Fibroblast of lung (primary cell): ENCODE results near the gene EIF4B. TPM values are rescaled to one million over a fixed set of nuclear protein-coding genes. Genes with fewer than 3 reads are reported as not detected.

ENCODE experiments used
- DNase-seq, 2 donors: peaks; one replicate each; pipeline versions ENCODE4 v3.0.0 to v3.0.0-alpha.2; 2010; ENCODE audit warnings: low read depth in 2 of 2
- H2AFZ ChIP-seq: 2 replicates; pipeline ENCODE4 v1.5.1; 2012; ENCODE audit warnings: low read length, control low read depth, inconsistent platforms
- H3K27ac ChIP-seq: 2 replicates; pipeline ENCODE4 v1.5.1; 2011; ENCODE audit warnings: low read length, control low read depth; ENCODE audit not compliant: insufficient read depth
- H3K27me3 ChIP-seq: 2 replicates; pipeline ENCODE4 v1.5.1; 2011; ENCODE audit warnings: mild to moderate bottlenecking, low read length; ENCODE audit not compliant: control insufficient read depth, insufficient read depth
- H3K36me3 ChIP-seq: 2 replicates; pipeline ENCODE4 v1.5.1; 2011; ENCODE audit warnings: low read length; ENCODE audit not compliant: control insufficient read depth, insufficient read depth
- H3K4me1 ChIP-seq: 2 replicates; pipeline ENCODE4 v1.5.1; 2011; ENCODE audit warnings: low read length; ENCODE audit not compliant: control insufficient read depth, insufficient read depth; ENCODE audit errors: extremely low read depth
- H3K4me2 ChIP-seq: 2 replicates; pipeline ENCODE4 v1.5.1; 2011; ENCODE audit warnings: low read length, control low read depth; ENCODE audit not compliant: insufficient read depth; ENCODE audit errors: extremely low read depth
- H3K4me3 ChIP-seq, 4 experiments: fragments of 200-600 bp in 1 of 4; sonication (generic) in 1 of 4; replicated peaks in 1 of 4; 2 replicates each; pipeline ENCODE4 v1.5.1; 2011 to 2016; ENCODE audit warnings: low read length in 4 of 4, low read depth in 3 of 4, mild to moderate bottlenecking in 3 of 4, control low read depth in 2 of 4, inconsistent platforms in 1 of 4, mixed read lengths in 1 of 4; ENCODE audit not compliant: insufficient read depth in 1 of 4; ENCODE audit errors: control extremely low read depth in 1 of 4
- H3K79me2 ChIP-seq: 2 replicates; pipeline ENCODE4 v1.5.1; 2012; ENCODE audit warnings: mild to moderate bottlenecking, low read length, inconsistent platforms; ENCODE audit not compliant: control insufficient read depth, insufficient read depth
- H3K9ac ChIP-seq: 2 replicates; pipeline ENCODE4 v1.5.1; 2011; ENCODE audit warnings: mild to moderate bottlenecking, low read length, control low read depth; ENCODE audit not compliant: insufficient read depth
- H3K9me3 ChIP-seq: 2 replicates; pipeline ENCODE4 v1.5.1; 2012; ENCODE audit warnings: low read depth, low read length; ENCODE audit not compliant: control insufficient read depth, insufficient read depth
- H4K20me1 ChIP-seq: 2 replicates; pipeline ENCODE4 v1.5.1; 2011; ENCODE audit warnings: low read length; ENCODE audit not compliant: control insufficient read depth, insufficient read depth; ENCODE audit errors: extremely low read depth
- CTCF ChIP-seq, 2 donors: IDR thresholded peaks in 1 of 2; conservative IDR thresholded peaks in 1 of 2; 1 replicate in 1 of 2; 2 replicates in 1 of 2; pipeline ENCODE4 v1.5.1; 2011 to 2012; ENCODE audit warnings: low read length in 2 of 2, control low read depth in 1 of 2, inconsistent platforms in 1 of 2, low read depth in 1 of 2, mild to moderate bottlenecking in 1 of 2
- EZH2 ChIP-seq: IDR thresholded peaks from 2 replicates; pipeline ENCODE4 v1.5.1; 2012; ENCODE audit warnings: low read length, control low read depth, mild to moderate bottlenecking; ENCODE audit errors: missing control alignments
- polyA plus RNA-seq, 2 donors: library from polyadenylated mRNA; depleted of rRNA in 1 of 2; stranded (reverse) in 1 of 2; unstranded in 1 of 2; fragments of >200 nt; gene quantifications; 2 replicates each; pipeline ENCODE4 v1.2.1, GENCODE V29; 2011 to 2012; ENCODE audit warnings: missing spikeins in 1 of 2
- total RNA-seq: library from RNA; depleted of rRNA; stranded (reverse); fragments of >200 nt; gene quantifications from 2 replicates; pipeline ENCODE4 v1.2.1, GENCODE V29; 2014

EIF4B gene
- total and polyA plus RNA-seq, 2 donors (not counting 1 experiment from before 2014, with no cell fraction given): 466 to 1,180 TPM

- H3K27me3 ChIP-seq: no peaks in the 10 kb centered on the region
- H3K9me3 ChIP-seq: no peaks in the 10 kb centered on the region
- peaks cover 24% of the 10 kb centered on the region for H3K79me2 ChIP-seq
- peak overlapping the region; percentile 48 for H3K4me2 ChIP-seq
- peak overlapping the region in 1 of 4 experiments; percentile 43 for H3K4me3 ChIP-seq
- peak; percentile 85 to 90 for DNase-seq
- H3K9ac ChIP-seq: no peak overlapping the region
- H3K4me1 ChIP-seq: peaks cover 28% of the 10 kb centered on the region
- no peak overlapping the region for H2AFZ ChIP-seq
- H3K36me3 ChIP-seq: peaks cover 31% of the 10 kb centered on the region
- TF ChIP-seq EZH2 (no peak), CTCF (conservative IDR thresholded peaks at IDR 0.05 in 1 of 2, IDR thresholded peaks at IDR 0.05 in 1 of 2; ENCODE audit: low read depth in 1 of 2, low read length in 2 of 2) (no peak)
- H3K27ac ChIP-seq: no peak overlapping the region
- no peaks in the 10 kb centered on the region for H4K20me1 ChIP-seq
Observed at GRCh38 chr12:53054112-53054878, 48.0 kb downstream of the EIF4B start.

GRCh38 chr12:53055471-53056266 lies 49.4 kb downstream of the EIF4B start:
- peaks cover 11% of the 10 kb centered on the region for H3K79me2 ChIP-seq
- no peak overlapping the region for H3K4me3 ChIP-seq
- DNase-seq: no peak
- H3K27ac ChIP-seq: no peak overlapping the region
- no peaks in the 10 kb centered on the region for H3K27me3 ChIP-seq
- peaks cover 44% of the 10 kb centered on the region for H3K36me3 ChIP-seq
- H3K9ac ChIP-seq: no peak overlapping the region
- TF ChIP-seq EZH2 (no peak), CTCF (conservative IDR thresholded peaks at IDR 0.05 in 1 of 2, IDR thresholded peaks at IDR 0.05 in 1 of 2; ENCODE audit: low read depth in 1 of 2, low read length in 2 of 2) (no peak)
- H3K4me1 ChIP-seq: peaks cover 28% of the 10 kb centered on the region
- H4K20me1 ChIP-seq: no peaks in the 10 kb centered on the region
- no peak overlapping the region for H2AFZ ChIP-seq
- no peak overlapping the region for H3K4me2 ChIP-seq
- H3K9me3 ChIP-seq: no peaks in the 10 kb centered on the region

GRCh38 chr12:53056296-53056695 lies 50.0 kb downstream of the EIF4B start:
- Histone ChIP-seq H3K9ac (no peak overlapping the region), H3K9me3 (no peaks in the 10 kb centered on the region)

More at GRCh38 chr12:53056296-53056695, 50.0 kb downstream of the EIF4B start:
- Histone ChIP-seq H3K4me2 (no peak overlapping the region), H3K4me1 (peaks cover 32% of the 10 kb centered on the region), H3K4me3 (no peak overlapping the region), H3K36me3 (peaks cover 50% of the 10 kb centered on the region), H2AFZ (no peak overlapping the region), H3K27ac (no peak overlapping the region), H3K27me3 (no peaks in the 10 kb centered on the region), H3K79me2 (peaks cover 7% of the 10 kb centered on the region), H4K20me1 (no peaks in the 10 kb centered on the region)
- TF ChIP-seq EZH2: no peak
- DNase-seq: no peak
